Inflammatory macrophage treated with lipopolysaccharide for 1 hour (primary cell): ENCODE results near the gene PARP14.
"Not testable (repeated sequence)": the region's sequence is repeated elsewhere in the genome, so short reads cannot be mapped to it uniquely, and the experiment has no call there.

Experiments
- DNase-seq, 2 donors: peaks; one replicate each; pipeline ENCODE4 v3.0.0-alpha.2; 2020 to 2022

The PARP14 gene

GRCh38 chr3:122679085-122679881, 1.4 kb upstream of the PARP14 start:
- peak; percentile 47 to 82 for DNase-seq

DNA sequence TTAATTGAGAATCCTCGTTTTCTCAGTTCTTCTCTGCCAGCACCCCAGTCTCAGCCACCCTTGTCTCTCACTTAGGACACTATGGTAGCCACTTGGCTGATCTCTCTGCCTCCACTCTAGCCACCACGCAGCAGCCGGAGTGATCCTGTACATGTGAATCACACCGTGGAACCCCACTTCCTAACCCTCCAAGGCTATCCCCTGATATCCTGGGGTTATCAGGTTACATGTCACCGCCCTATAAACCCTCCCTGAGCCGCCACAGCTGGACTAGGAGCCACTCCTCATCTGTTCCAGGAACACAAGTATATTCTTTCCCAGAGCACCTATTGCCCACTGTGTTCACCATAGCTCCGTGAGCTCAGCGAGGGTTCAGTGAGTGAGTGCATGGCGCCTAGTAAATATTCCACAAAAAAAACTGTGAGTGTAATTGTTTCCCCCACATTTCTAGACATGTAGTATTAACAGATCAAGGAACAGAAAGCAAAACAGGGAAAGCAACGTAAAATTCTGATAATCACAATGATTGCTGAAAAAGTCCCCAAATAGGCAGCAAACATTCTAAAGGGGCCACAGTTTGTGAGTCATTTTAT, 661 bp upstream of the PARP14 start:
- peak in 1 of 2 donors; percentile 38 for DNase-seq

- DNase-seq, result peak in 1 of 2 donors; percentile 35
Measured at GRCh38 chr3:122681284-122681973, 790 bp downstream of the PARP14 start.

DNA sequence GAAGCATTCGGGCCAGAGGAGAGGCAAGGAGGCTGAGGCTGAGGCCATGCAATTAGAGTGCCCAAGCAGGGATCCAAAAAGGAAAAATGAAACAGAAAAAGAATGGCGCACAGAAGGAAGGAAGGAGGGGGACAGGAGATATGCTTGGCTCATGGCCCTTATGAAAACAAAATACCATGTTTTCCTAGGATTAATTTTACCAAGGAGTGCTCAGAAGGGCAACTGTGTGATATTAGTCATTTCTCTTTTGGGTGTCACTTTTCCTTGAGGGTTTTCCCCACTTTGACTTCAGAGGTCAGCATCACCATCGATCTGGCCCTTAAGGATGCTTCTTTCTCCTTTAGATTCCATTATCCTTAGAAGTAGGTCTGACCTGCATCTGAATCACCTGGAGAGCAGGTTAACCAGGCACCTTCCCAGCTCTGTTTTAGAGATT, 1.4 kb downstream of the PARP14 start:
- DNase-seq, result peak; percentile 44 to 48

DNA sequence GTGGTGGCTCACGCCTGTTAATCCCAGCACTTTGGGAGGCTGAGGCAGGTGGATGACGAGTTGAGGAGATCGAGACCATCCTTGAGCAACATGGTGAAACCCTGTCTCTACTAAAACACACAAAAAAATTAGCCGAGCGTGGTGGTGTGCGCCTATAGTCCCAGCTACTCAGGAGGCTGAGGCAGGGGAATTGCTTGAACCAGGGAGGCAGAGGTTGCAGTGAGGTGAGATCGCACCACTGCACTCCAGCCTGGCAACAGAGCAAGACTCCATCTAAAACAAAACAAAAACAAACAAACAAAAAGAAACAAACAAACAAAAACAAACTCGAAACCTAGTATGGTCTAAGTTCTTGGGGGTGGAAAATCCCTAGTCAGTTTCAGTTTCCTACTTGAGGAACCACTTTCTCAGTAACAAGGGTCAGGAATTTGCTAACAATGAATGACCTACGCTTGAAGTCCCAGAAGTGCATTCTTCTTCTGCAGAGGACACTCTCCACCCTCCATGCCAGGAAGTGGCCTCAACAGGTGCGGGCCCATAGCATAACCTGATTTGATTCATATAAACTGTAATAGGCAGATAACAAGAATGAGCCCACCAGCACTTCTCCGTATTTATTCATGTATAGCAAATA, 2.3 kb downstream of the PARP14 start:
- peak; percentile 85 to 89 for DNase-seq

DNA sequence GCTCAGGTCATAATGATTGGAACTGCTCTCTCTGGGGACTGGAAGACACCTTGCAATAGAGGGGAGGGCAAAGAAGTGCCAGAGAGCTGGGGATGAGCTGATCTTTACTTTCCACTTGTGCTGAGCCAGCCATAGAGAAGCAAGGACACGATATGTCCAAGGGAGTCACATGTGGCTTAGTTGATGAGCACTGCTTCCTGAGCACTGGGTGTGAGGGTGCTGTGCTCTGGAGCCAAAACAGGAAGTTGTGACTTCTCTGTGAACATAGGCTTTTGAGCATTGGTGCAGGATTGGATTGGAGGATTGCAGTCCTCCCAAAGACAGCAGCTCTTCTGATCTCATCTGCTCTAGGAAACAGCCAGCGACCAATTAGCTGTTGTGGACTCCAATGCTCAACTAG, 6.7 kb downstream of the PARP14 start:
- peak; percentile 31 to 42 for DNase-seq

DNA sequence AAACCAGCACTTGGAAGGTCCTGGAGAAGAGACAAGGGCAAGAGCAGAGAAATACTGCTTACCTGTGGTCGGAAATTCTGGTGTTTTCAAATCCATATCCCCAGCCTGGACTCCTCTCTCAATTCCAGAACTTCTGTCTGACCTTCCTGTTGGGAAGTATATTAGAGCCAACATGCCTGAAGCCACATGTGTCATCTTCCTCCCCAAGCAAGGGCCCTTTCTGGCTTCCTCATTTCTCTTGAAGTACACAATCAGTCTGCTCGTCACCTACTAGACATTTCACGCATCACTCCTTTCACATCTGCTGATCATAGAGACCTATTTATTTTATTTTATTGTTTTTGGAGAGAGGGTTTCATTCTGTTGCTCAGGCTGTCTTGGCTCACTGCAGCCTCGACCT, 8.4 kb downstream of the PARP14 start:
- peak; percentile 53 to 65 for DNase-seq

GRCh38 chr3:122689587-122689986, 8.9 kb downstream of the PARP14 start:
- no peak for DNase-seq

GRCh38 chr3:122690096-122690495, 9.5 kb downstream of the PARP14 start:
- DNase-seq, result no peak

GRCh38 chr3:122691195-122691594, 10.6 kb downstream of the PARP14 start:
- no peak for DNase-seq

- DNase-seq, result no peak
Measured at GRCh38 chr3:122692674-122693073, 12.0 kb downstream of the PARP14 start.

DNA sequence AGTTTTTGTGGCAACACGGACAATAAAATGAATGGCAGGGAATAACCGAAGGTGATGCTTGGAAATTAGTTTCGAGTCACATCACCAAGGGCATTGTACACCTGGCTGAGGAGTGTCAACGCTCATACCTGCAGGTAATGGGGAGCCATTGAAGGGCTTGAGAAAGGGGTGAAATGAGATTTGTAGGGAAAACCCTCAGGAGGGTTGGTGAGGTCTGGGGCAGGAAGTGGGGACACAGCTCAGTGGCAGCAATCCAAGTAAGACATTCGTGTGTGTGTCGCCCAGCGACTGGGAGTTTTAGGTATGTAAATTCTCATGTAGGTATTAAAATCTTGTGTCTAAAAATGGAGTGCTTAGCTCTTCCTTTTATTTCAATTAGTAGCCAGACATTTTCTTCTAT, 14.3 kb downstream of the PARP14 start:
- no peak for DNase-seq

GRCh38 chr3:122695927-122696561, 15.4 kb downstream of the PARP14 start:
- DNase-seq, result no peak

- no peak for DNase-seq
Measured at GRCh38 chr3:122697952-122698620, 17.4 kb downstream of the PARP14 start.

DNA sequence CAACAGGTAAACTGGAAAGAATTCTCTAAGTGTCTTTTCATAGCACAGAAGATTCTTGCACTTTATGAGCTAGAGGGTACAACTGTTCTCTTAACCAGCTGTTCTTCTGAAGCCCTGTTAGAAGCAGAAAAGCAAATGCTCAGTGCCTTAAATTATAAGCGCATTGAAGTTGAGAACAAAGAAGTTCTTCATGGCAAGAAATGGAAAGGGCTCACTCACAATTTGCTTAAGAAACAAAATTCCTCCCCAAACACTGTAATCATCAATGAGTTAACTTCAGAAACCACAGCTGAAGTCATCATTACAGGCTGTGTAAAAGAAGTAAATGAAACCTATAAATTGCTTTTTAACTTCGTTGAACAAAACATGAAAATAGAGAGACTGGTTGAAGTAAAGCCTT, 19.6 kb downstream of the PARP14 start:
- no peak for DNase-seq

GRCh38 chr3:122705379-122705778, 24.7 kb downstream of the PARP14 start:
- DNase-seq, result no peak

- not testable (repeated sequence) for DNase-seq
Measured at GRCh38 chr3:122710616-122711251, 30.1 kb downstream of the PARP14 start.

- DNase-seq, result no peak
Measured at GRCh38 chr3:122714273-122714672, 33.6 kb downstream of the PARP14 start.

GRCh38 chr3:122716667-122717066, 36.0 kb downstream of the PARP14 start:
- DNase-seq, result no peak

DNA sequence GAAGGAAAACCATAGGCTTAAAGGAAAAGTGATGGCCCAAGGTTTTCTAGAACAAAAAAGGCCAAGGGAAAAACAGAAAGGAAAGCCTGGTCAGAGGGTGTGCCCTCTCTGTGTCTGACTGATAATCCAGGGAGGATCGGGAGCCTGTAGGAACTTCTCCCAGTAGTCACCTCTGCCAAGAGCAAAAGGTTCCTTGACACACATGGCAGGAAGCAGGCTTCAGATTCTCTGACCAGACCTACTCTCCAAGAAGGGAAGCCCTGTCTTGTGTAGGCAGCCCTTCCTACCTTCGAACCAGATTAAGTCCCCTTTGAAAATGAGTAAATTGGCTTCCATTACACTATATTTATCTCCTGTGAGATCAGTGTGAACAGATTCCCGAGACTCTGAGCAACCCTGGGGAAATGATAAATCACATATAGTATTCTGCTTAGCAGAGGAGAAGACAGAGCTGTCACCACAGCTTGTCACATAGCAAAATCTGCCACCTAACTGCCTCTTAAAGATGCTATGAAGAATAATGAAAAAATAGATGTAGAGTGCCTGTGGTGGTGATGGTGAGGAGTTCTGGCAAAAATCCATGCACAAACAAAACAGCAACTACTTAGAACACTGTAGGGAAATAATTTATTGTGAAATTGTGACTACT, 38.8 kb downstream of the PARP14 start:
- no peak for DNase-seq

- no peak for DNase-seq
Measured at GRCh38 chr3:122725106-122725505, 44.5 kb downstream of the PARP14 start.
